GM12872 (cell line): ENCODE measurements around the gene USP48.

Experiments
- TF ChIP-seq, protein P1 (sequence below): IDR thresholded peaks from 3 replicates; pipeline ENCODE4 v1.5.1; 2011; ENCODE audit warnings: low read depth, mild to moderate bottlenecking, low read length, moderate library complexity; ENCODE audit not compliant: insufficient read depth

USP48 gene

DNA sequence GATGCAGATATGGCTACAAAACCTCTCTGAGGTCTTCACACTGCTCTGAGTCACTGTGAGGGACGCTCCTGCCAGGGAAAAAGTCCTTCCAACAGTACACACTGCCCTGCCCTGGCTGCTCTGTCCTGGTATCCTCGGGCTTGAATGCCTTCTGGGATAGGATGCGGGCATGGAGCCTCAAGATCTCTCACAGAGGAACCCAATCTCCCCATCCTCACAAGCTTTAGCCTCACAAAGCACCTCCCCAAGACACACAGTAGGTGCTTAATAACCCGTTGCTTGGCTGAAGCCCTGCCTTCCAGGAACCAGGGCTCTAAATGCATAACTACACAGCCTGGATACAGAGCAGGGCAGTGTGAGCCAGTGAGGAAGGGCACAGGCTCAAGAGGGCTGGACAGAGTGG, 123.0 kb downstream of the USP48 start:
- TF ChIP-seq, protein P1, sequence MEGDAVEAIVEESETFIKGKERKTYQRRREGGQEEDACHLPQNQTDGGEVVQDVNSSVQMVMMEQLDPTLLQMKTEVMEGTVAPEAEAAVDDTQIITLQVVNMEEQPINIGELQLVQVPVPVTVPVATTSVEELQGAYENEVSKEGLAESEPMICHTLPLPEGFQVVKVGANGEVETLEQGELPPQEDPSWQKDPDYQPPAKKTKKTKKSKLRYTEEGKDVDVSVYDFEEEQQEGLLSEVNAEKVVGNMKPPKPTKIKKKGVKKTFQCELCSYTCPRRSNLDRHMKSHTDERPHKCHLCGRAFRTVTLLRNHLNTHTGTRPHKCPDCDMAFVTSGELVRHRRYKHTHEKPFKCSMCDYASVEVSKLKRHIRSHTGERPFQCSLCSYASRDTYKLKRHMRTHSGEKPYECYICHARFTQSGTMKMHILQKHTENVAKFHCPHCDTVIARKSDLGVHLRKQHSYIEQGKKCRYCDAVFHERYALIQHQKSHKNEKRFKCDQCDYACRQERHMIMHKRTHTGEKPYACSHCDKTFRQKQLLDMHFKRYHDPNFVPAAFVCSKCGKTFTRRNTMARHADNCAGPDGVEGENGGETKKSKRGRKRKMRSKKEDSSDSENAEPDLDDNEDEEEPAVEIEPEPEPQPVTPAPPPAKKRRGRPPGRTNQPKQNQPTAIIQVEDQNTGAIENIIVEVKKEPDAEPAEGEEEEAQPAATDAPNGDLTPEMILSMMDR = no peak

DNA sequence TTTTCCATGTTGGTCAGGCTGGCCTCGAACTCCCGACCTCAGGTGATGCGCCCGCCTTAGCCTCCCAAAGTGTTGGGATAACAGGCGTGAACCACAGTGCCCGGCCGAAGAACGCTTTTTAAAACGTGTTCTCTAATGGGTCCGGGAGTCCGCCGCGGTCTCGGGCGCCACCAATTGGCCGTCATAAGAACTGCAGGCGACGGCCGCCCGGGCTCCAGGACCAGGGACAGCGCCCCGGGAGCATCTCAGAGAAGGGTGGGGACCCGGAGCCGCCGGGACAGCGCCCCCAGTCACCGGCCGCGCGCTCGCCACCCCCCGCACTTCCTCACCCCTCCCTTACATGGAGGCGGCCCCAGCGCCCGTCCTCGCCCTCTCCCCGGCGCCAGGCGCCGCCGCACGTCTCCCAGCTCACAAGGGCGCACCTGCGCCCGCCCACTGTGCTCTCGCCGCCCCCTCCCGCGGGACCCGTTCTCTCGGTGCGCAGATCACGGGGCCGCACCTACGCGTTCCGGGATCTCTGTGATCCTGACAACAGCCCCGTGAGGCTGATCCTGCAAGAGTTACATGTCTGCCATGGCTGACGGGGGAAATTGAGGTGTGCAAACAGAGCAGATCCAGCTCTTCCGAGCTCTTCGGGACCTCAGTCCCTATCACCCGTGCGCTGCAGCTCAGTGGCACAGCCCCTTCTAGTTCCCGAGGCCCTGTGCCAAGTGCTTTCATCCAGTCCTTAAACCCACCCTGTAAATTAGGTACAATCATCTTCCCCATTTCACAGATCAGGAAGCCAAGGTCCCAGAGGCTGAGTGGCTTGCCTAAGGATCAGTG, 123.6 kb downstream of the USP48 start:
- TF ChIP-seq, protein P1 = peak; percentile 83

DNA sequence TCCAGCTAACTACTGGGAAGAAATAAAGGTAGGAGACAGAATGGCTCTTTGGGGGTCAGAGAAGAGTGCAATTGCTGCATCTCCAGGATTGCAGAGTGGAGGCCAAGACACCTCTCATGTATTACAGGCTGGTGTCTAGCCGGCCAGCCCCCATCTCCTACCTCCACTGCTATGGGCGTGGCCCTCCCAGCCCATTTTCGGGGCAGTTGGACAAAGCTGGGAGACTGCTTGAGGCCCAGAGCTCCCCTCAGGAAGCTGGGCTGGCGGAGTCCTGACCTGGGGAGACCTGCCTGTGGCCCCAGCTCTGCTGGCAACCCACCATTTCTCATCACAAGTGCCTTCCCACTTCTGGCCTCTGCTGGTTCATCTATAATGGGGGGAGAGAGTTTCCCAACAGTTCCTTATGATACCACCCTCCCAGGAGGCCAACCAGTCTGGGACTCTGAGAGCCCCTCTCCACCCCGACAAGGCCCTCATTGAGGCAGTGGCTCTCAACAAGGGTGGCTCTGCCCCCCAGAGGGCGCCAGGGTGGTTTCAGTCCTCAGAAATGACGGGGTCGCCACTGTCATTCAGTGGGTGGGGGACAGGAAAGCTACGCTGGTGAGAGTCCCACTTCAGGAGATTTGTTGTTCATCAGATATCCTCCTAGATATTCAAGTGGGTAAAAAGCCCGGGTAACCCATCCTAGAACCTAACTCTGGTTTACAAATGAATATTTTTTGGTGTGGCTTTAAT, 125.3 kb downstream of the USP48 start:
- TF ChIP-seq, protein P1 = 0 out of 3 replicates have a peak, but pooled peaks have one; percentile 10

DNA sequence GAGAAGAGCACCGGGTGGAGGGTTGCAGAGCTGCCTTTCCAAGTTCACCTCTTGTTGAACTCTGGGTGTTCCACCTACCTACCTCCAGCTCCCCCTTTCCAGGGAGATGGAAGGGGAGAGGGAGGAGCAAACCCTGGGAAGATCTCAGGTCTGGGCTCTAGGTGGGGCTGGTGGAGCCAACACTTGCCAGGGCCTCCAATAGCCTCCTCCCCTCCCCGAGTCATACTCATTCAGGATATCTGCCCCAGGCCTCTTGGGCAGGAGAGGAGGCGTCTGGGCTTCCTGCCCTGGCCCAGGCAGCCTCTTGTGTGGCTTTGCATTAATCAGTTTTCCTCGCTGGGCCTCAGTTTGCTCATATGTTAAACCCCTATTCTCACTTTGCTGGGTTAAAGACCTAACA, 127.2 kb downstream of the USP48 start:
- TF ChIP-seq, protein P1 = no peak

DNA sequence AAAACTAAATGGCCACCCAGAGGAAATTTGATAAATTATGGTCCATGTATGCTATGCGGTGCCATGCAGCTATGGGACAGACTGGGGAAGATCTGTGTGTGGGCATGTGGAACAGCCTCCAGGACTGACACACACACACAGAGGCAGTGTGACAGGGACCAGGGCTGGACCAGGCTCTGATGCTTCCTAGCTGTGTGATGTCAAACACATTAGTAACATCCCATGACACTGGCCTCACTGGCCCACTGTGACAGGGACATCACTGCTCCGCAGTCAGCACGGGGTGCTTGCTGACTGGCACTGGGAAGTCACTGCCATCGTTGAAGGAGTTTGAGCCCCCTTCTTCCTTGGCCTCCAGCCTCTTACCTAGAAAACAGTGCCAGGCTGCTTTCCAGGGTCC, 127.7 kb downstream of the USP48 start:
- TF ChIP-seq, protein P1 = no peak

DNA sequence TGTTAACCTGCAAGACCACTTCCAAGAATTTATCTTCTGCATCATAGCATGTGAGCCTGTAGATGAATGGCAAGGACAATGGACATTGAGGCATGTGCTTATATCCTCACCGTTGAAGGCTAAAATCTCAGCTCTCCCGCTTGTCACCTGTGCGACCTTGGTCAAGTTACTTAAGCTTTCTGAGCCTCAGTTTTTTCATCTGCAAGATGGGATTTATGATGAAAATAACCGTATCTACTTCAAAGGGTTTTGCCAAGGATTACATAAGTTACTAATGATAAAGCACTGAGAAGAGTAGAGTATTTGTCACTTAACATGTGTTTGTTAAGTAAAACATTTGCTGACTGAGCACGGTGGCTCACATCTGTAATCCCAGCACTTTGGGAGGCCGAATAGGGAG, 128.7 kb downstream of the USP48 start:
- TF ChIP-seq, protein P1 = no peak

DNA sequence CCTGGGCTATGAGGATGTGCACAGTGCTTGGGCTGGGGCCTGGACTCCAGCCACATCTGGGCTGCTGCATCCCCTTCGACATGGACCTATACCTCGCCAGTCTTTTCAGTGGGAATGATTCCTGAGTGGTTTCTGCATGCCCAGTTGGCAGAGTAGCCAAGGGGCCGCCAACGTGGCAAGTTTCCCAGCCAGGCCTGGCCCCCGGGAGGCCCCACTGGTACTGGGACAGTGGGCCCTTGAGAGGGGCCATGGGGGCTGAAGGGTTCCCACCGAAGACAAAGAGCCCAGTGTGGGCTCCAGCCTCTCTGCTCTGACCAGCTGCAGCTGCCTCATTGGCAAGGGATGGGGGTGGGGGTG, 129.2 kb downstream of the USP48 start:
- TF ChIP-seq, protein P1 = no peak
